HepG2 (cell line): ENCODE measurements around the gene CD300A. TPM values are rescaled to one million over a fixed set of nuclear protein-coding genes. Genes with fewer than 3 reads are reported as not detected.

Experiments
- AGO1 ChIP-seq: fragments of 200-400 bp; formaldehyde crosslinking; IDR thresholded peaks from 2 replicates; pipeline ENCODE4 v1.6.1; 2017; ENCODE audit warnings: mild to moderate bottlenecking, low read depth, low read length, moderate library complexity; ENCODE audit not compliant: poor library complexity, severe bottlenecking
- JUNB ChIP-seq: sonication (generic); formaldehyde crosslinking; IDR thresholded peaks from 2 replicates; pipeline ENCODE4 v1.8.0; 2022; ENCODE audit warnings: missing genetic modification reagents, mild to moderate bottlenecking, borderline replicate concordance
- NFKBIZ ChIP-seq: IDR thresholded peaks from 2 replicates; pipeline ENCODE4 v1.6.1; 2018; ENCODE audit warnings: missing genetic modification reagents, missing compliant biosample characterization
- PLRG1 ChIP-seq: fragments of 450-650 bp; conservative IDR thresholded peaks from 2 replicates; pipeline ENCODE4 v1.6.1; 2016
- POLR2G ChIP-seq: fragments of 200-400 bp; formaldehyde crosslinking; IDR thresholded peaks from 2 replicates; pipeline ENCODE4 v1.6.1; 2018; ENCODE audit warnings: mild to moderate bottlenecking, low read depth, low read length, moderate library complexity
- RCOR2 ChIP-seq: IDR thresholded peaks from 2 replicates; pipeline ENCODE4 v1.6.1; 2016; ENCODE audit warnings: missing biosample characterization, missing genetic modification reagents
- SAP130 ChIP-seq: IDR thresholded peaks from 2 replicates; pipeline ENCODE4 v1.6.1; 2016; ENCODE audit warnings: low read depth
- TBX2 ChIP-seq: sonication (generic); formaldehyde crosslinking; IDR thresholded peaks from 2 replicates; pipeline ENCODE4 v1.5.0; 2020; ENCODE audit warnings: missing genetic modification reagents, mild to moderate bottlenecking, borderline replicate concordance
- TCF7 ChIP-seq: sonication (generic); IDR thresholded peaks from 2 replicates; pipeline ENCODE4 v1.6.1; 2016; ENCODE audit warnings: antibody characterized with exemption, low read depth
- ZBTB1 ChIP-seq: sonication (generic); formaldehyde crosslinking; IDR thresholded peaks from 2 replicates; pipeline ENCODE4 v1.4.0; 2020; ENCODE audit warnings: missing genetic modification reagents, borderline replicate concordance
- ZBTB49 ChIP-seq: sonication (generic); formaldehyde crosslinking; IDR thresholded peaks from 2 replicates; pipeline ENCODE4 v1.4.0; 2020; ENCODE audit warnings: missing genetic modification reagents, borderline replicate concordance
- ZFX ChIP-seq: sonication (generic); formaldehyde crosslinking; IDR thresholded peaks from 2 replicates; pipeline ENCODE4 v1.4.0; 2020; ENCODE audit warnings: mild to moderate bottlenecking, low read depth, missing genetic modification reagents, moderate library complexity
- ZNF101 ChIP-seq: sonication (generic); formaldehyde crosslinking; IDR thresholded peaks from 2 replicates; pipeline ENCODE4 v1.4.0; 2020; ENCODE audit warnings: mild to moderate bottlenecking, low read depth, missing genetic modification reagents, borderline replicate concordance
- ZNF235 ChIP-seq: sonication (generic); formaldehyde crosslinking; IDR thresholded peaks from 2 replicates; pipeline ENCODE4 v1.8.1; 2023; ENCODE audit warnings: mild to moderate bottlenecking, missing genetic modification reagents, borderline replicate concordance
- ZNF256 ChIP-seq: sonication (generic); formaldehyde crosslinking; conservative IDR thresholded peaks from 2 replicates; pipeline ENCODE4 v1.4.0; 2020; ENCODE audit warnings: missing genetic modification reagents
- ZNF280B ChIP-seq: sonication (generic); formaldehyde crosslinking; IDR thresholded peaks from 2 replicates; pipeline ENCODE4 v1.5.0; 2020; ENCODE audit warnings: missing genetic modification reagents, mild to moderate bottlenecking, borderline replicate concordance
- ZNF280D ChIP-seq: sonication (generic); formaldehyde crosslinking; IDR thresholded peaks from 2 replicates; pipeline ENCODE4 v1.5.1; 2020; ENCODE audit warnings: mild to moderate bottlenecking, missing genetic modification reagents
- ZNF317 ChIP-seq: sonication (generic); formaldehyde crosslinking; IDR thresholded peaks from 2 replicates; pipeline ENCODE4 v1.5.0; 2020; ENCODE audit warnings: mild to moderate bottlenecking, missing genetic modification reagents
- ZNF414 ChIP-seq: sonication (generic); formaldehyde crosslinking; IDR thresholded peaks from 2 replicates; pipeline ENCODE4 v1.5.0; 2020; ENCODE audit warnings: missing genetic modification reagents
- ZNF792 ChIP-seq: IDR thresholded peaks from 2 replicates; pipeline ENCODE4 v1.6.1; 2016
- polyA plus RNA-seq, 8 experiments: library from polyadenylated mRNA; depleted of rRNA in 3 of 8; stranded (reverse) in 7 of 8; unstranded in 1 of 8; fragments of >200 nt; fragmentation: Illumina TruSeq in 4 of 8; extraction: Trizol in 4 of 8; gene quantifications; 2 replicates each; pipeline versions ENCODE4 v1.2.1 to v1.2.3, GENCODE V29; 2011 to 2016; ENCODE audit warnings: low read depth in 4 of 8, missing spikeins in 1 of 8, mixed read lengths in 1 of 8; ENCODE audit not compliant: insufficient read depth in 1 of 8
- total RNA-seq, 5 experiments: library from RNA; depleted of rRNA; stranded (reverse); fragments of >200 nt; fragmentation: Illumina TruSeq; extraction: Trizol; gene quantifications; 2 replicates each; pipeline ENCODE4 v1.2.3, GENCODE V29; 2016; ENCODE audit warnings: low read depth in 1 of 5
- TF ChIP-seq, protein P1 (sequence below): sonication (generic); formaldehyde crosslinking; IDR thresholded peaks from 2 replicates; pipeline ENCODE4 v1.4.0; 2020; ENCODE audit warnings: missing genetic modification reagents

Gene CD300A
- total and polyA plus RNA-seq, 2 of the 13 experiments (the other 11 are each of a cell fraction or from before 2014, with no cell fraction given) = not detected

DNA sequence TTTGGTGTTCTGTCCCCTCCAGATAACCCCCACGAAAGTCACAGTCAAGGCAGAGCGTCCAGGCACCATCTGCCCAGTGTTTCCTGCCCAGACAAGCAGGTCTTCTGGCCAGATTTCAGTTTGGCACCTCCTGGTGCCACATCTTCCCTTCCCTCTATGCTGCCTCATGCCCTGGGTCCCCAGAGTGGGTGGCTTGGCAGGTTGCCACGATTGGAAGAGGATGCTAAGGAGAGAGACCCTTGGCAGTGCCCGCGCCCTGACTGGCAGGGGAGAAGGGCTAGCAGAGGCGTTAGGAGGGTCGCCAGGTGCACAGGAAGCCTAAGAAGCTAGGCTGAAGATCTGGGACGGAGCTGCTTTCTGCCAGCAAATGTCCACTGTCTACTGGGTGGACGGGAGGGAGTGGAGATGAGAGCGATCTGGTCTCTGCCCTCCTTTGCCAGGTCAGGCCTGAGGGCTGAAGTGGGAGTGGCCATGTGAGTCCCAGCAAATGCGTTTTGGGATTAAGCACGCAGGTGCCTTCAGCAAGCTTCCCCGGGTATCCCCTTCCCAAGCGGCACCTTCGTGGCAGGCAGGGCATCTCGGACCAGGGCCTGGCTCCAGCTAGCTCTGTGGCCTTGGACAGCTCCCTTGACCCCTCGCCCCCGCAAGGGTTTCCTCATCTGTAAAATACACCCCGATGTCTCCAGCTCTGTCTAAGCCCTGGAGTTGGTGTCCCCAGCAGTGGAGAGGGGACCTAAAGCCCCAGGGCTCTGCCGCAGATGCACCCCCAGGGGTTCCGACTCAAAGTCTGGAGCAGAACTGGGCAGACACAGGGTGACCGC, 13.4 kb upstream of the CD300A start (continued):
- TF ChIP-seq ZNF280B (0 out of 2 replicates have a peak, but pooled peaks have one; percentile 49), ZNF280D (CRISPR knock-in tag) (no peak), ZNF235 (no peak), ZNF317 (CRISPR knock-in tag) (no peak), ZBTB49 (CRISPR knock-in tag) (no peak), TBX2 (CRISPR knock-in tag) (peak; percentile 35; the same call in 1 of the 2 replicates), ZNF101 (CRISPR knock-in tag) (no peak), TCF7 (no peak), ZNF792 (CRISPR knock-in tag) (no peak), JUNB (CRISPR knock-in tag) (no peak), ZNF256 (no peak), SAP130 (CRISPR knock-in tag) (0 out of 2 replicates have a peak, but pooled peaks have one; percentile 15), ZFX (CRISPR knock-in tag) (no peak), RCOR2 (no peak), ZNF414 (no peak), POLR2G (no peak), NFKBIZ (CRISPR knock-in tag) (no peak), ZBTB1 (no peak), AGO1 (no peak), PLRG1 (no peak)
- TF ChIP-seq, protein P1, sequence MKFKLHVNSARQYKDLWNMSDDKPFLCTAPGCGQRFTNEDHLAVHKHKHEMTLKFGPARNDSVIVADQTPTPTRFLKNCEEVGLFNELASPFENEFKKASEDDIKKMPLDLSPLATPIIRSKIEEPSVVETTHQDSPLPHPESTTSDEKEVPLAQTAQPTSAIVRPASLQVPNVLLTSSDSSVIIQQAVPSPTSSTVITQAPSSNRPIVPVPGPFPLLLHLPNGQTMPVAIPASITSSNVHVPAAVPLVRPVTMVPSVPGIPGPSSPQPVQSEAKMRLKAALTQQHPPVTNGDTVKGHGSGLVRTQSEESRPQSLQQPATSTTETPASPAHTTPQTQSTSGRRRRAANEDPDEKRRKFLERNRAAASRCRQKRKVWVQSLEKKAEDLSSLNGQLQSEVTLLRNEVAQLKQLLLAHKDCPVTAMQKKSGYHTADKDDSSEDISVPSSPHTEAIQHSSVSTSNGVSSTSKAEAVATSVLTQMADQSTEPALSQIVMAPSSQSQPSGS = no peak
